ENCODE data around the gene TNRC6A.
"Not testable (repeated sequence)": the region's sequence is repeated elsewhere in the genome, so short reads cannot be mapped to it uniquely, and the experiment has no call there.

Gene TNRC6A

GRCh38 chr16:24854607-24855171 lies 125.2 kb downstream of the TNRC6A start:
- DNase-seq (ENCODE audit: low read depth): no peak
- no peak overlapping the region for H3K4me3 ChIP-seq (ENCODE audit: low read depth, low read length)

DNA sequence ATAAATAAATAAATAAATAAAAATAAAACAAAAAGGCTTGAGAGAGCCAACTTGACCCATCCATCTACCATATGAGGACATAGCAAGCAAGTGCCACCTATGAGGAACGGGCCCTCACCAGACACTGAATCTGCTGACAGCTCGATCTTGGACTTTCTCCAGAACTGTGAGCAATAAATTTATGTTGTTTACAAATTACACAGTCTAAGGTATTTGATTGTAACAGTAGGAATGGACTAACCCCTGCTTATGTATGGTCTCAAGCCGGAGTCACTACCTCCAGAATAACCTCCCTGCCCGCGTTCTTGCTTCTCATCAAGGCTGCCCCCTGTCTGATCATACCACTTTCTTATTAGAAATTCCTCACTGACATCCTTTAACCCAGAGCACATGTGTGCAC lies 126.2 kb downstream of the TNRC6A start:
- DNase-seq (ENCODE audit: low read depth): no peak
- H3K4me3 ChIP-seq (ENCODE audit: low read depth, low read length): no peak overlapping the region

DNA sequence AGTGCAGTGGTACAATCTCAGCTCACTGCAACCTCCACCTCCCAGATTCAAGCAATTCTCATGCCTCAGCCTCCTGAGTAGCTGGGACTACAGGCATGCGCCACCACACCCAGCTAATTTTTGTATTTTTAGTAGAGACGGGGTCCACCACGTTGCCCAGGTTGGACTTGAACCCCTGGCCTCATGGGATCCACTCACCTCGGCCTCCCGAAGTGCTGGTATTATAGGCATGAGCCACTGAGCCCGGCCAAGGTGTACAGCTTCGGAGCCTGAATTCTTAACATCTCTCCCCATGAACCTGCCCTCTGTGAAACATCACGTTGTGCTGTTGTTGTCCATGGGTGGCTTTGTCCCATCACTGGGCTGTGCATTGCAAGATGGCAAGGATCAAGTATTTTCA lies 127.4 kb downstream of the TNRC6A start:
- not testable (repeated sequence) for DNase-seq (ENCODE audit: low read depth)

GRCh38 chr16:24858219-24859041 lies 129.0 kb downstream of the TNRC6A start:
- DNase-seq (ENCODE audit: low read depth): no peak
- H3K4me3 ChIP-seq (ENCODE audit: low read depth, low read length): no peak overlapping the region

More for the DNA sequence above, 127.4 kb downstream of the TNRC6A start:
- H3K4me3 ChIP-seq (ENCODE audit: low read depth, low read length): not testable (repeated sequence)

DNA sequence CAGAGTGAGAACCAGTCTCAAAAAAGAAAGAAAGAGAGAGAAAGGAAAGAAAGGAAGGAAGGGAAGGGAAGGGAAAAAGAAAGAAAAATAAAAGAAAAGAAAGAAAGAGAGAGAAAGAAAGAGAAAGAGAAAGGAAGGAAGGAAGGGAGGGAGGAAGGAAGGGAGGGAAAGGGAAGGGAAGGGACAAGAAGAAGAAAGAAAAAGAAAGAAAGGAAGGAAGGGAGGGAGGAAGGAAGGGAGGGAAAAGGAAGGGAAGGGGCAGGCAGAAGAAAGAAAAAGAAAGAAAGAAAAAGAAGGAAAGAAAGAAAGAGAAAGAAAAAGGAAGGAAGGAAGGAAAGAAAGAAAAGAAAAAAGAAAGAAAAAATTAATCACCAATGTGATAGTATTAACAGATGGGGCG lies 132.0 kb downstream of the TNRC6A start:
- DNase-seq (ENCODE audit: low read depth): no peak
- H3K4me3 ChIP-seq (ENCODE audit: low read depth, low read length): no peak overlapping the region

DNA sequence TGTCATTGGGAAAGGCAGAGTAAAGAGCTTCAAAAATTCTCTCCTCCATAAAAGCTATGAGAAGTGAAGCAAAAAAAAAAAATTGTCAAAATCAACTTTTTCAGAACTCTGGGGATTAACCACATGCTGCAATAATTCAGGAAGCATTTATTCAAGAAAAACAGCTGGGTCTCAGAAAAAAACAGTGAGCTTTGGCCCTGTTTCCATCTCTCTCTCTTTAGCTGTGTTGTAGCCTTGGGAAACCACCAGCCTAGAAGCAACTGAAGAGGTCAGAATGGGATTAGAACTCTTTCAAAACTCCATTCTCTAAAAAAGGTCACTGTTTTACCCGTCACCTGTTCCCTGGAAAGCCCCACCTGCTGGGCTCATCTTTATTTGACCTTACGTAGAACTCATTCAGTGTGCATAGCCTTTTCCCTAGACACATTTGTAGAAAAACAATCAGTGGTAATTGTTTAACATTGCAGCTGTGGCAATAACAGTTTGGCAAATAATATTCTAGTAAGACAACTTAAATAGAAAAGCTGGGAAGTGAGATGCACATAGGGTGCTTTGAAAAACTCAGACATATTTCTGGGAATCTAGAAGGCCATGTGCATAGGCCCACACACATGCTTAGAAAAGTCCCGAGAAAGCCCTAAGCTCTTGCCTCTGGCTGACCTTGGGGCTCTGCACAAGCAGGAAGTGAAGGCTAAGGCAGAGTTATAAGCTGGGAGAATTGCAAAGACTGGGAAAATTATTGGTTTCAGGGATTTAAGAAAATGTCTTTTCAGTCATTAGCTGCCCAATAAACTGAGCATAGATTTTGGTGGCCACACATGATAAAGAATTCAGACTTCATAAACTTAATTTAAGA lies 134.4 kb downstream of the TNRC6A start:
- no peak overlapping the region for H3K4me3 ChIP-seq (ENCODE audit: low read depth, low read length)
- DNase-seq (ENCODE audit: low read depth): no peak

DNA sequence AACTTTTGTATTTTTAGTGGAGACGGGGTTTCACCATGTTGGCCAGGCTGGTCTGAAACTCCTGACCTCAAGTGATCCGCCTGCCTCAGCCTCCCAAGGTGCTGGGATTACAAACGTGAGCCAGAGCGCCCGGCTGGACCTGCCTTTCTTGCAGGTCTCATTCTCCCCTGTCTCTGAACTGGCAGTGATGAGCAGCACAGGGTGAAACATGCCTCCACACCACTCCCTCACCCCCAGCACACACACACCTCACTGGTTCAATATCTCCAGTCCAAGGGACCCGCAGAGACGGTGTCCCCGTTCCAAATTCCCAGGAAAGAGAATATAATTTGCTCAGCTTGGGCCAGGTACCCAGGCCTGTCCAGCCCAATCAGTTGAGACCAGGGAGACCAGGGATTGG lies 139.6 kb downstream of the TNRC6A start:
- H3K4me3 ChIP-seq (ENCODE audit: low read depth, low read length): no peak overlapping the region
- DNase-seq (ENCODE audit: low read depth): no peak

- DNase-seq (ENCODE audit: low read depth): no peak
- H3K4me3 ChIP-seq (ENCODE audit: low read depth, low read length): no peak overlapping the region
Measured at GRCh38 chr16:24871891-24872290, 142.4 kb downstream of the TNRC6A start.

- no peak for DNase-seq (ENCODE audit: low read depth)
- H3K4me3 ChIP-seq (ENCODE audit: low read depth, low read length): no peak overlapping the region
Measured at GRCh38 chr16:24873028-24873427, 143.6 kb downstream of the TNRC6A start.

DNA sequence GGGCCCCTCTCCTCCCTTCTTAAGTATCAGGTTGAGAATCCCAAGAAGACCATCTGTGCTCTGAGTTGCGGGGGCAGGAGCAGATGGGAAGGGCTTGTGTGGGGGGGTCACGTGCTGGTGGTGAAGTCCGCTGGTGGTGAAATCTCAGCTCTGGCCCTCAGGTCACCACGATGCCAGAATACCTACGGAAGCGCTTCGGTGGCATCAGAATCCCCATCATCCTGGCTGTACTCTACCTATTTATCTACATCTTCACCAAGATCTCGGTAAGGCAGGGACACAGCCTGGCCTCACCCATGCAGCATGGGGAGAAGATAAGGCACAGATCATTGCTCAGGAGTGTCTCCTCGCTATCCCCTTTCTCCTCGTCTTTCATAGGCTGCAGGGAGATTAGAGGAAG lies 146.0 kb downstream of the TNRC6A start:
- no peak overlapping the region for H3K4me3 ChIP-seq (ENCODE audit: low read depth, low read length)
- DNase-seq (ENCODE audit: low read depth): no peak
